ENCODE data around the gene CEACAM8.

DNA sequence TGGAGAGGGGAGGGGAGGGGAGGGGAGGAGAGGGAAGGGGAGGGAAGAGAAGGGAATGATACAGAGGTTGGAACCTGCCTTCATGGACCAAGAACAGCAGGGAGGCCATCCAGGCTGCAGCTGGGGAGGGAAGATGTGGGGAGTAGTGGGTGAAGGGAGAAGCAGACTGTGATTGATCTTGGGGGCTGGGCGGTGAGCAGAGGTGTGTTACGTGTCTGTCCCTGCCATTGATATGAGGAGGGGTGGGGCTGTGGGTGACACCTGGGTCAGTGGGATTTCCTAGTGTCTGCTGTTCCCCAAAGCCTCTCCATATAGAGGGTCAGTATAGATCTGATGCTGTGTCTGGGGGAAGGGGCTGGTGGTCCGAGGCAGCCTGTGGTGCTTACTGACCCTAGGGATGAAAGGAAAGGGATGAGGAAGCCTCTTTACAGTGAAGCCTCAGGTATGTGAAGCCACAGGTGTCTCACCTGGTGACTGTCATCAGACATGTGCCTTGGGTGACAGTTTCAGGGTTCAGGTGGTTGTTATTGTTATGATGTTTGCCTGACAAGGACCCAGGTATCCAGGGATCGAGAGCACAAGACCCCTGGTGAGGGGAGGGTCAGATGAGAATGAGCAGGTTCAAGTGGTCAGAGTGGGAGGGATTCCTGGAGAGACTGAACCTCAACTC lies 47.8 kb downstream of the CEACAM8 start:
- TF ChIP-seq POLR2A (IDR thresholded peaks at IDR 0.05): no peak
- no peak for TF ChIP-seq CTCF (IDR thresholded peaks at IDR 0.05)

Measured in vagina (tissue), 2 donors.